HG03565 (cell line): ENCODE results near the gene RRP15.

Experiments
- ATAC-seq: cut with Tn5 transposase; IDR thresholded peaks from one replicate; pipeline ENCODE4 v1.9.1; 2021; ENCODE audit warnings: mild to moderate bottlenecking, moderate library complexity; ENCODE audit not compliant: unreplicated experiment

RRP15 gene

DNA sequence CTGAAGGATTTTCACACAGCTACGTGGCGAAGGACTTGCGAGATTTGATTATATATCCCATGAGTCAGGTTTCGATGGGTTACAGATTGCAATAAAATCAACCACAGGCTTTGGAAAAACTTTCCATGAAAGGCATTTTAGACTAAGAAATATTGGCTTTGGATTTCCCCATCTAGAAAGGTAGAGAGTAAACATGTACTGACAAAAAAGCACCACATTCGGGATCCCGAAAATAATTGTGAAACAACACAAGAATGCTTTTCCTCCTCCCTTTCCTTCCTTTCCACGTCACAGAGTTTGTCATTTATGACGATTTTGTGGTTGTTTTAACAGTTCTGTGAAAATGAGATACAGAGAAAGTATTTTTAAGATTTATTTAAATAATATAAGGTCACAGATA, 98.6 kb downstream of the RRP15 start:
- ATAC-seq, result no peak

GRCh38 chr1:218384581-218384993, 99.5 kb downstream of the RRP15 start:
- no peak for ATAC-seq
